IPS-11a (cell line): ENCODE results near the gene PIRT.

ENCODE experiments used
- H3K4me3 ChIP-seq: one replicate; pipeline ENCODE4 v1.5.1; 2013; ENCODE audit warnings: low read depth, low read length, control low read depth

PIRT gene

GRCh38 chr17:10821770-10822169 lies 16.1 kb downstream of the PIRT start:
- no peak overlapping the region for H3K4me3 ChIP-seq

- no peak overlapping the region for H3K4me3 ChIP-seq
These were observed 16.8 kb downstream of the PIRT start for GRCh38 chr17:10821054-10821453.

GRCh38 chr17:10815319-10815718 lies 22.6 kb downstream of the PIRT start:
- H3K4me3 ChIP-seq = no peak overlapping the region

- H3K4me3 ChIP-seq = no peak overlapping the region
These were observed 23.8 kb downstream of the PIRT start for GRCh38 chr17:10814075-10814474.

GRCh38 chr17:10812674-10813073 lies 25.2 kb downstream of the PIRT start:
- no peak overlapping the region for H3K4me3 ChIP-seq

- H3K4me3 ChIP-seq = no peak overlapping the region
These were observed 28.3 kb downstream of the PIRT start for GRCh38 chr17:10809605-10810004.

- no peak overlapping the region for H3K4me3 ChIP-seq
These were observed 30.2 kb downstream of the PIRT start for GRCh38 chr17:10807704-10808128.

GRCh38 chr17:10806545-10807262 lies 31.2 kb downstream of the PIRT start:
- H3K4me3 ChIP-seq = no peak overlapping the region

GRCh38 chr17:10805911-10806310 lies 32.0 kb downstream of the PIRT start:
- H3K4me3 ChIP-seq = no peak overlapping the region

- no peak overlapping the region for H3K4me3 ChIP-seq
These were observed 33.3 kb downstream of the PIRT start for GRCh38 chr17:10804546-10804945.

GRCh38 chr17:10803830-10804475 lies 33.9 kb downstream of the PIRT start, which contains the start of gene TMEM238L:
TMEM238L (minus strand) TSS chr17:10804099; CDS start chr17:10803963, 136 bp downstream.
- H3K4me3 ChIP-seq = no peak within 1 kb of the TSS

GRCh38 chr17:10803350-10803749 lies 34.5 kb downstream of the PIRT start:
- H3K4me3 ChIP-seq = no peak overlapping the region

- no peak overlapping the region for H3K4me3 ChIP-seq
These were observed 35.2 kb downstream of the PIRT start for GRCh38 chr17:10802496-10803284.

- no peak overlapping the region for H3K4me3 ChIP-seq
These were observed 38.5 kb downstream of the PIRT start for GRCh38 chr17:10799407-10799806.

GRCh38 chr17:10798910-10799309 lies 39.0 kb downstream of the PIRT start:
- no peak overlapping the region for H3K4me3 ChIP-seq

- no peak overlapping the region for H3K4me3 ChIP-seq
These were observed 39.5 kb downstream of the PIRT start for GRCh38 chr17:10798332-10798749.

GRCh38 chr17:10797476-10798328 lies 40.2 kb downstream of the PIRT start:
- no peak overlapping the region for H3K4me3 ChIP-seq

- no peak overlapping the region for H3K4me3 ChIP-seq
These were observed 44.1 kb downstream of the PIRT start for GRCh38 chr17:10793816-10794215.

GRCh38 chr17:10793256-10793655 lies 44.6 kb downstream of the PIRT start:
- H3K4me3 ChIP-seq = no peak overlapping the region

- no peak overlapping the region for H3K4me3 ChIP-seq
These were observed 45.7 kb downstream of the PIRT start for GRCh38 chr17:10792151-10792550.
